Measurements from ENCODE around the gene ZNF362.

The ZNF362 gene

GRCh38 chr1:33257772-33258712 lies 1.8 kb downstream of the ZNF362 start:
- intact Hi-C loops (cut with DNase I; ENCODE audit: low total_unique reads) = no loop called here
- no peak for DNase-seq
- H3K27ac ChIP-seq = peak overlapping the region; percentile 94 to 96

GRCh38 chr1:33258788-33259274 lies 2.5 kb downstream of the ZNF362 start:
- Histone ChIP-seq H3K36me3 (peaks cover 0 to 8% (median 0%) of the 10 kb centered on the region in 3 donors), H3K4me1 (peaks cover 10 to 69% (median 62%) of the 10 kb centered on the region in 4 donors), H3K27me3 (no peaks in the 10 kb centered on the region), H3K9me3 (no peaks in the 10 kb centered on the region), H3K27ac (peak overlapping the region; percentile 94 to 96), H3K4me3 (peak overlapping the region; percentile 69 to 73)
- no peak for DNase-seq
- intact Hi-C loops (cut with DNase I; ENCODE audit: low total_unique reads) = no loop called here
- TF ChIP-seq, protein P1, sequence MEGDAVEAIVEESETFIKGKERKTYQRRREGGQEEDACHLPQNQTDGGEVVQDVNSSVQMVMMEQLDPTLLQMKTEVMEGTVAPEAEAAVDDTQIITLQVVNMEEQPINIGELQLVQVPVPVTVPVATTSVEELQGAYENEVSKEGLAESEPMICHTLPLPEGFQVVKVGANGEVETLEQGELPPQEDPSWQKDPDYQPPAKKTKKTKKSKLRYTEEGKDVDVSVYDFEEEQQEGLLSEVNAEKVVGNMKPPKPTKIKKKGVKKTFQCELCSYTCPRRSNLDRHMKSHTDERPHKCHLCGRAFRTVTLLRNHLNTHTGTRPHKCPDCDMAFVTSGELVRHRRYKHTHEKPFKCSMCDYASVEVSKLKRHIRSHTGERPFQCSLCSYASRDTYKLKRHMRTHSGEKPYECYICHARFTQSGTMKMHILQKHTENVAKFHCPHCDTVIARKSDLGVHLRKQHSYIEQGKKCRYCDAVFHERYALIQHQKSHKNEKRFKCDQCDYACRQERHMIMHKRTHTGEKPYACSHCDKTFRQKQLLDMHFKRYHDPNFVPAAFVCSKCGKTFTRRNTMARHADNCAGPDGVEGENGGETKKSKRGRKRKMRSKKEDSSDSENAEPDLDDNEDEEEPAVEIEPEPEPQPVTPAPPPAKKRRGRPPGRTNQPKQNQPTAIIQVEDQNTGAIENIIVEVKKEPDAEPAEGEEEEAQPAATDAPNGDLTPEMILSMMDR (IDR thresholded peaks at IDR 0.05) = no peak

More at GRCh38 chr1:33257772-33258712, 1.8 kb downstream of the ZNF362 start:
- Histone ChIP-seq H3K4me3 (peak overlapping the region; percentile 69 to 73), H3K27me3 (no peaks in the 10 kb centered on the region), H3K9me3 (no peaks in the 10 kb centered on the region), H3K36me3 (peaks cover 0 to 6% (median 0%) of the 10 kb centered on the region in 3 donors), H3K4me1 (peaks cover 10 to 61% (median 54%) of the 10 kb centered on the region in 4 donors)
- TF ChIP-seq, protein P1 (IDR thresholded peaks at IDR 0.05) = no peak

GRCh38 chr1:33259879-33260278 lies 3.6 kb downstream of the ZNF362 start:
- no peaks in the 10 kb centered on the region for H3K9me3 ChIP-seq

DNA sequence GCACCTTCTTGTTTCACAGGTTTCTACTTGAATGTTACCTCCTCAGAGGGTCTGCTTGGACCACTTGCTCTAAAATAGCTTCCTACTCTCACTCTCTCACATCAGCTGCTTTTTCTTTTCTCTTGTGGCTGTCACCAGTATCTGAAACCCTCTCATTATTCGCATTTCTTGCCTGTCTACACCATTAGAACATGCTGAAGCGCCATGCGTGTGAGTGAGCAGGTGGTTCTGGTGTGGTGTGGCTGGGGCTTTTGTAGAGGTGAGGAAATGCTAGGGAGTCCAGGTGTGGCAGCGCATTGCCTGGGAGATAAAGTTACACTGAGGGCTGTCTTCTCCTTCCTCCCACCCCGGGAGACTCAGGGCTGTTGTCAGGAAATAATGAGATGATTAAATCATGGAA lies 4.1 kb downstream of the ZNF362 start:
- H3K27ac ChIP-seq = peak overlapping the region; percentile 53 to 96
- intact Hi-C loops (cut with DNase I; ENCODE audit: low total_unique reads) = loop anchor here (5.0 to 10.0 kb wide), 2 partner anchors 37 to 76 kb away; partner anchors contain the start of gene TRIM62

More at GRCh38 chr1:33259879-33260278, 3.6 kb downstream of the ZNF362 start:
- peaks cover 0 to 8% (median 0%) of the 10 kb centered on the region in 3 donors for H3K36me3 ChIP-seq
- H3K27me3 ChIP-seq = no peaks in the 10 kb centered on the region
- no peak for DNase-seq
- intact Hi-C loops (cut with DNase I; ENCODE audit: low total_unique reads) = loop anchor here (5.0 to 10.0 kb wide), 2 partner anchors 37 to 75 kb away; partner anchors contain the start of gene TRIM62
- peak overlapping the region; percentile 53 to 96 for H3K27ac ChIP-seq
- peaks cover 10 to 79% (median 69%) of the 10 kb centered on the region in 4 donors for H3K4me1 ChIP-seq
- no peak overlapping the region for H3K4me3 ChIP-seq
- TF ChIP-seq, protein P1 (IDR thresholded peaks at IDR 0.05) = no peak

GRCh38 chr1:33261344-33261743 lies 5.1 kb downstream of the ZNF362 start:
- Histone ChIP-seq H3K27me3 (no peaks in the 10 kb centered on the region), H3K4me3 (no peak overlapping the region), H3K9me3 (no peaks in the 10 kb centered on the region), H3K4me1 (peaks cover 10 to 87% (median 79%) of the 10 kb centered on the region in 4 donors), H3K27ac (peak overlapping the region; percentile 53 to 96), H3K36me3 (peaks cover 0 to 8% (median 0%) of the 10 kb centered on the region in 3 donors)
- TF ChIP-seq, protein P1 (IDR thresholded peaks at IDR 0.05) = no peak
- intact Hi-C loops (cut with DNase I; ENCODE audit: low total_unique reads) = loop anchor here (5.0 to 10.0 kb wide), 2 partner anchors 36 to 77 kb away; partner anchors contain the start of gene TRIM62
- DNase-seq = no peak

More for the DNA sequence above, 4.1 kb downstream of the ZNF362 start:
- Histone ChIP-seq H3K36me3 (peaks cover 0 to 8% (median 0%) of the 10 kb centered on the region in 3 donors), H3K9me3 (no peaks in the 10 kb centered on the region), H3K4me1 (peaks cover 10 to 81% (median 73%) of the 10 kb centered on the region in 4 donors), H3K4me3 (no peak overlapping the region), H3K27me3 (no peaks in the 10 kb centered on the region)
- TF ChIP-seq, protein P1 (IDR thresholded peaks at IDR 0.05) = no peak
- no peak for DNase-seq

All from tibial artery (tissue), 4 donors.